ENCODE results near the gene ALPK3. TPM values are rescaled to one million over a fixed set of nuclear protein-coding genes. Genes with fewer than 3 reads are reported as not detected.

ALPK3 gene
- polyA plus RNA-seq, 1 donor from 2014 or later: not detected

DNA sequence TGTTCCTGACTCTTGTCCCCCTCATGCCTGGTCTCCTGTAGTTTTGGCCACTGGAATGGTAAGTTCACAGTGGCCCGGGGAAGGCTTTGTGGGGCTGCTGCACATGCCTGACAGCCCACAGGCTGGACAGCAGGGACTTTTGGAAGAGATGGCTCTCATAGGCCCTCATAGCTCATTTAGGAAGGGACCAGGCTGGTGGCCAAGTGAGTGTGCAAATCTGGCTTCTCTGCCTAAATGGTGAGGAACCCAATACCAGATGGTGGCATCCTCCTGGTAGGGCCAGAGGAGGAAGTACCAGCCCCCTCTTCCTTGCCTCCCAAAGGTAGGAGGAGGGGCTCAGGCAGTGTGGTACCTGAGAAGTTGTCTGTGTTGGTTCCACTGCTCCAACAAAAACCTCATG is 25.6 kb downstream of the ALPK3 start:
- Histone ChIP-seq H3K36me3 (ENCODE audit: insufficient read depth, low read length) (no peaks in the 10 kb centered on the region), H3K9me3 (ENCODE audit: low read length) (no peaks in the 10 kb centered on the region), H3F3A (ENCODE audit: insufficient read depth, low read length, poor library complexity, severe bottlenecking) (no peaks in the 10 kb centered on the region)

DNA sequence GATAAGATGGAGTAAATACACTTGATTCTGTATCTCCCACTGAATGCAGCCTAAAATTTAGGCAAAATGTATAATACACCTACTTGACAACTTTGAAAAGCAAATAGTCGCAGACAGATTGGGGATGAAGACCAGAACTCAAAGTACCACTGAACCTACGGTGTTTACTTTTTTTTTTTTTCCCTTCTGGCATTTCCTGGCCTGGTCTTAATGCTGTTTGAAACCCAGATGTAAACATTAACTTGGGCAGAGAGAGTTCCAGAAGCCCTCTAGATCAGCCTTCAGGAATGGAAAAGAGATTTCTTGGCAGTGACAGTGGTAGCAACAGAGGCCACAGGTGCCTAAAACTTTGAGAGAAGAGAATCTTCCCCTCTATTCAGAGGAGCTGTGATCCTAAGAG is 27.8 kb downstream of the ALPK3 start:
- Histone ChIP-seq H4K20me1 (ENCODE audit: insufficient read depth) (no peaks in the 10 kb centered on the region), H3K4me3 (ENCODE audit: low read length) (no peak overlapping the region), H3K36me3 (ENCODE audit: insufficient read depth, low read length) (no peaks in the 10 kb centered on the region), H3K79me2 (replicated peaks; ENCODE audit: insufficient read depth, low read length) (no peaks in the 10 kb centered on the region), H3K27me3 (ENCODE audit: insufficient read depth, low read depth, low read length) (no peaks in the 10 kb centered on the region), H3F3A (ENCODE audit: insufficient read depth, low read length, poor library complexity, severe bottlenecking) (no peaks in the 10 kb centered on the region), H2AFZ (ENCODE audit: low read depth, low read length) (no peak overlapping the region), H3K9ac (ENCODE audit: low read length) (no peak overlapping the region), H3K27ac (ENCODE audit: low read length) (no peak overlapping the region), H3K9me2 (ENCODE audit: insufficient read depth, low read length) (no peaks in the 10 kb centered on the region), H3K9me3 (ENCODE audit: low read length) (no peaks in the 10 kb centered on the region), H3K4me2 (ENCODE audit: low read length) (no peak overlapping the region)
- TF ChIP-seq RAD21 (conservative IDR thresholded peaks at IDR 0.05) (no peak), MXI1 (conservative IDR thresholded peaks at IDR 0.05; ENCODE audit: poor library complexity, severe bottlenecking) (no peak), POLR2AphosphoS5 (IDR thresholded peaks at IDR 0.05) (no peak), CTCF (IDR thresholded peaks at IDR 0.05; ENCODE audit: poor library complexity, severe bottlenecking) (no peak), EP300 (conservative IDR thresholded peaks at IDR 0.05; ENCODE audit: poor library complexity, severe bottlenecking) (no peak), TAF1 (IDR thresholded peaks at IDR 0.05; ENCODE audit: low read depth) (no peak), SMC3 (conservative IDR thresholded peaks at IDR 0.05; ENCODE audit: poor library complexity) (no peak)

More for the DNA sequence above, 25.6 kb downstream of the ALPK3 start:
- no peak overlapping the region for H3K9ac ChIP-seq (ENCODE audit: low read length)
- TF ChIP-seq EP300 (conservative IDR thresholded peaks at IDR 0.05; ENCODE audit: poor library complexity, severe bottlenecking): no peak
- TF ChIP-seq RAD21 (conservative IDR thresholded peaks at IDR 0.05): no peak
- no peak for TF ChIP-seq SMC3 (conservative IDR thresholded peaks at IDR 0.05; ENCODE audit: poor library complexity)
- TF ChIP-seq REST (IDR thresholded peaks at IDR 0.05; ENCODE audit: borderline replicate concordance): no peak
- no peak for TF ChIP-seq TAF1 (IDR thresholded peaks at IDR 0.05; ENCODE audit: low read depth)
- no peak for TF ChIP-seq EZH2 (IDR thresholded peaks at IDR 0.05; ENCODE audit: borderline replicate concordance, insufficient read depth, low read length, poor library complexity, severe bottlenecking)
- no peak for TF ChIP-seq POLR2AphosphoS5 (IDR thresholded peaks at IDR 0.05)
- TF ChIP-seq MXI1 (conservative IDR thresholded peaks at IDR 0.05; ENCODE audit: poor library complexity, severe bottlenecking): no peak
- TF ChIP-seq CTCF (IDR thresholded peaks at IDR 0.05; ENCODE audit: poor library complexity, severe bottlenecking): no peak
- no peak overlapping the region for H3K4me3 ChIP-seq (ENCODE audit: low read length)
- H4K20me1 ChIP-seq (ENCODE audit: insufficient read depth): no peaks in the 10 kb centered on the region
- no peak overlapping the region for H3K4me2 ChIP-seq (ENCODE audit: low read length)
- no peaks in the 10 kb centered on the region for H3K79me2 ChIP-seq (replicated peaks; ENCODE audit: insufficient read depth, low read length)
- no peak overlapping the region for H2AFZ ChIP-seq (ENCODE audit: low read depth, low read length)
- H3K27me3 ChIP-seq (ENCODE audit: insufficient read depth, low read depth, low read length): no peaks in the 10 kb centered on the region
- no peak overlapping the region for H3K27ac ChIP-seq (ENCODE audit: low read length)
- H3K9me2 ChIP-seq (ENCODE audit: insufficient read depth, low read length): no peaks in the 10 kb centered on the region
